ENCODE measurements around the gene TAS1R3. TPM values are rescaled to one million over a fixed set of nuclear protein-coding genes. Genes with fewer than 3 reads are reported as not detected.

The TAS1R3 gene
- polyA plus RNA-seq, 1 donor from 2014 or later, result 1.0 TPM

GRCh38 chr1:1380860-1381259 lies 49.8 kb downstream of the TAS1R3 start:
- H3K27me3 ChIP-seq (ENCODE audit: insufficient read depth, low read depth, low read length), result no peaks in the 10 kb centered on the region
- no peaks in the 10 kb centered on the region for H3F3A ChIP-seq (ENCODE audit: insufficient read depth, low read length, poor library complexity, severe bottlenecking)
- H3K27ac ChIP-seq (ENCODE audit: low read length), result no peak overlapping the region
- H4K20me1 ChIP-seq (ENCODE audit: insufficient read depth), result no peaks in the 10 kb centered on the region
- TF ChIP-seq EP300 (conservative IDR thresholded peaks at IDR 0.05; ENCODE audit: poor library complexity, severe bottlenecking) (no peak), EZH2 (IDR thresholded peaks at IDR 0.05; ENCODE audit: borderline replicate concordance, insufficient read depth, low read length, poor library complexity, severe bottlenecking) (no peak), REST (IDR thresholded peaks at IDR 0.05; ENCODE audit: borderline replicate concordance) (no peak), CTCF (IDR thresholded peaks at IDR 0.05; ENCODE audit: poor library complexity, severe bottlenecking) (no peak), RAD21 (conservative IDR thresholded peaks at IDR 0.05) (no peak), TAF1 (IDR thresholded peaks at IDR 0.05; ENCODE audit: low read depth) (no peak), POLR2AphosphoS5 (IDR thresholded peaks at IDR 0.05) (no peak), MXI1 (conservative IDR thresholded peaks at IDR 0.05; ENCODE audit: poor library complexity, severe bottlenecking) (no peak), SMC3 (conservative IDR thresholded peaks at IDR 0.05; ENCODE audit: poor library complexity) (no peak)
- no peaks in the 10 kb centered on the region for H3K36me3 ChIP-seq (ENCODE audit: insufficient read depth, low read length)
- no peak overlapping the region for H2AFZ ChIP-seq (ENCODE audit: low read depth, low read length)
- H3K9ac ChIP-seq (ENCODE audit: low read length), result no peak overlapping the region
- H3K4me3 ChIP-seq (ENCODE audit: low read length), result no peak overlapping the region
- no peaks in the 10 kb centered on the region for H3K79me2 ChIP-seq (replicated peaks; ENCODE audit: insufficient read depth, low read length)
- no peaks in the 10 kb centered on the region for H3K9me2 ChIP-seq (ENCODE audit: insufficient read depth, low read length)
- H3K4me2 ChIP-seq (ENCODE audit: low read length), result no peak overlapping the region
- H3K9me3 ChIP-seq (ENCODE audit: low read length), result no peaks in the 10 kb centered on the region

- Histone ChIP-seq H3K9ac (ENCODE audit: low read length) (no peak overlapping the region), H3K9me2 (ENCODE audit: insufficient read depth, low read length) (no peaks in the 10 kb centered on the region), H3K36me3 (ENCODE audit: insufficient read depth, low read length) (no peaks in the 10 kb centered on the region), H3K79me2 (replicated peaks; ENCODE audit: insufficient read depth, low read length) (no peaks in the 10 kb centered on the region), H3K4me2 (ENCODE audit: low read length) (no peak overlapping the region), H3K9me3 (ENCODE audit: low read length) (no peaks in the 10 kb centered on the region), H3K27ac (ENCODE audit: low read length) (no peak overlapping the region), H2AFZ (ENCODE audit: low read depth, low read length) (no peak overlapping the region), H3K4me3 (ENCODE audit: low read length) (no peak overlapping the region), H3F3A (ENCODE audit: insufficient read depth, low read length, poor library complexity, severe bottlenecking) (no peaks in the 10 kb centered on the region), H3K27me3 (ENCODE audit: insufficient read depth, low read depth, low read length) (no peaks in the 10 kb centered on the region), H4K20me1 (ENCODE audit: insufficient read depth) (no peaks in the 10 kb centered on the region)
- TF ChIP-seq RAD21 (conservative IDR thresholded peaks at IDR 0.05), result no peak
- no peak for TF ChIP-seq MXI1 (conservative IDR thresholded peaks at IDR 0.05; ENCODE audit: poor library complexity, severe bottlenecking)
- TF ChIP-seq EP300 (conservative IDR thresholded peaks at IDR 0.05; ENCODE audit: poor library complexity, severe bottlenecking), result no peak
- no peak for TF ChIP-seq POLR2AphosphoS5 (IDR thresholded peaks at IDR 0.05)
- TF ChIP-seq TAF1 (IDR thresholded peaks at IDR 0.05; ENCODE audit: low read depth), result no peak
- TF ChIP-seq EZH2 (IDR thresholded peaks at IDR 0.05; ENCODE audit: borderline replicate concordance, insufficient read depth, low read length, poor library complexity, severe bottlenecking), result no peak
Measured at GRCh38 chr1:1381294-1381693, 50.2 kb downstream of the TAS1R3 start.

Small RNA genes within 50 kb of the gene (small RNA-seq; reads per million reads assigned to genes)
- 0 to 5.5 (median 3.2) reads per million in 3 experiments for gene MIR6726

Other genes starting within 250 kb of the TAS1R3 start
- gene C1orf159, start 215.2 kb upstream of the TAS1R3 start, polyA plus RNA-seq, result 31.5 and 52.6 TPM in 2 replicates
- gene TTLL10, start 157.4 kb upstream of the TAS1R3 start, polyA plus RNA-seq, result not detected in 2 replicates
- gene TNFRSF18, start 124.7 kb upstream of the TAS1R3 start, polyA plus RNA-seq, result not detected in 2 replicates
- 0.66 TPM in 1 of 2 replicates, not detected in the other for gene TNFRSF4, start 117.1 kb upstream of the TAS1R3 start, polyA plus RNA-seq
- gene SDF4, start 99.3 kb upstream of the TAS1R3 start, polyA plus RNA-seq, result 91.2 and 114 TPM in 2 replicates
- gene B3GALT6, start 99.0 kb upstream of the TAS1R3 start, polyA plus RNA-seq, result 46.5 and 52.6 TPM in 2 replicates
- gene C1QTNF12, start 84.6 kb upstream of the TAS1R3 start, polyA plus RNA-seq, result 0.74 TPM in 1 of 2 replicates, not detected in the other
- 76.5 and 79.7 TPM in 2 replicates for gene UBE2J2, start 57.4 kb upstream of the TAS1R3 start, polyA plus RNA-seq
- 9.8 and 16.0 TPM in 2 replicates for gene SCNN1D, start 50.8 kb upstream of the TAS1R3 start, polyA plus RNA-seq
- 186 and 230 TPM in 2 replicates for gene ACAP3, start 23.4 kb upstream of the TAS1R3 start, polyA plus RNA-seq
- gene PUSL1, start 22.7 kb upstream of the TAS1R3 start, polyA plus RNA-seq, result 25.0 and 36.8 TPM in 2 replicates
- gene INTS11, start 6.6 kb upstream of the TAS1R3 start, polyA plus RNA-seq, result 131 and 132 TPM in 2 replicates
- 9.9 and 13.3 TPM in 2 replicates for gene CPTP, start 6.5 kb upstream of the TAS1R3 start, polyA plus RNA-seq
- gene DVL1, start 18.1 kb downstream of the TAS1R3 start, polyA plus RNA-seq, result 100 and 102 TPM in 2 replicates
- 0.92 and 1.7 TPM in 2 replicates for gene MXRA8, start 27.3 kb downstream of the TAS1R3 start, polyA plus RNA-seq
- 104 and 119 TPM in 2 replicates for gene AURKAIP1, start 43.9 kb downstream of the TAS1R3 start, polyA plus RNA-seq
- 696 and 734 TPM in 2 replicates for gene CCNL2, start 68.1 kb downstream of the TAS1R3 start, polyA plus RNA-seq
- 168 and 204 TPM in 2 replicates for gene MRPL20, start 76.0 kb downstream of the TAS1R3 start, polyA plus RNA-seq
- gene ANKRD65, start 90.0 kb downstream of the TAS1R3 start, polyA plus RNA-seq, result 0.28 TPM in 1 of 2 replicates, not detected in the other
- gene VWA1, start 104.4 kb downstream of the TAS1R3 start, polyA plus RNA-seq, result 0.88 and 1.4 TPM in 2 replicates
- not detected in 2 replicates for gene ATAD3C, start 118.4 kb downstream of the TAS1R3 start, polyA plus RNA-seq
- gene ATAD3B, start 140.5 kb downstream of the TAS1R3 start, polyA plus RNA-seq, result 51.3 and 57.2 TPM in 2 replicates
- gene ATAD3A, start 180.9 kb downstream of the TAS1R3 start, polyA plus RNA-seq, result 30.3 and 42.7 TPM in 2 replicates
- 46.7 and 52.1 TPM in 2 replicates for gene TMEM240, start 209.3 kb downstream of the TAS1R3 start, polyA plus RNA-seq
- 56.2 and 66.3 TPM in 2 replicates for gene SSU72, start 243.6 kb downstream of the TAS1R3 start, polyA plus RNA-seq

All from neural cell (in vitro differentiated cells).